ENCODE data around the gene CHST13.
A peak's percentile ranks its signal among the peaks of the same experiment; 100 is the strongest.

- TF ChIP-seq, protein P1, sequence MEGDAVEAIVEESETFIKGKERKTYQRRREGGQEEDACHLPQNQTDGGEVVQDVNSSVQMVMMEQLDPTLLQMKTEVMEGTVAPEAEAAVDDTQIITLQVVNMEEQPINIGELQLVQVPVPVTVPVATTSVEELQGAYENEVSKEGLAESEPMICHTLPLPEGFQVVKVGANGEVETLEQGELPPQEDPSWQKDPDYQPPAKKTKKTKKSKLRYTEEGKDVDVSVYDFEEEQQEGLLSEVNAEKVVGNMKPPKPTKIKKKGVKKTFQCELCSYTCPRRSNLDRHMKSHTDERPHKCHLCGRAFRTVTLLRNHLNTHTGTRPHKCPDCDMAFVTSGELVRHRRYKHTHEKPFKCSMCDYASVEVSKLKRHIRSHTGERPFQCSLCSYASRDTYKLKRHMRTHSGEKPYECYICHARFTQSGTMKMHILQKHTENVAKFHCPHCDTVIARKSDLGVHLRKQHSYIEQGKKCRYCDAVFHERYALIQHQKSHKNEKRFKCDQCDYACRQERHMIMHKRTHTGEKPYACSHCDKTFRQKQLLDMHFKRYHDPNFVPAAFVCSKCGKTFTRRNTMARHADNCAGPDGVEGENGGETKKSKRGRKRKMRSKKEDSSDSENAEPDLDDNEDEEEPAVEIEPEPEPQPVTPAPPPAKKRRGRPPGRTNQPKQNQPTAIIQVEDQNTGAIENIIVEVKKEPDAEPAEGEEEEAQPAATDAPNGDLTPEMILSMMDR (conservative IDR thresholded peaks at IDR 0.05 in 1 of 2, IDR thresholded peaks at IDR 0.05 in 1 of 2; ENCODE audit: extremely low read depth in 1 of 2, insufficient read depth in 1 of 2, low read depth in 1 of 2, low read length in 2 of 2) = peak; percentile 3 to 33
- TF ChIP-seq EZH2 (IDR thresholded peaks at IDR 0.05; ENCODE audit: borderline replicate concordance, low read length) = no peak
Measured at GRCh38 chr3:126487151-126487771, 36.7 kb upstream of the CHST13 start.
